ENCODE results near the gene OOSP3.

Gene OOSP3

GRCh38 chr11:59839615-59840014, 39.0 kb upstream of the OOSP3 start:
- Histone ChIP-seq H3K27ac (ENCODE audit: low read depth, low read length, poor library complexity, severe bottlenecking) (no peak overlapping the region), H3K4me3 (ENCODE audit: low read depth, low read length, poor library complexity, severe bottlenecking) (no peak overlapping the region), H3K9ac (ENCODE audit: low read length) (no peak overlapping the region), H3K79me2 (ENCODE audit: insufficient read depth, low read length) (no peaks in the 10 kb centered on the region), H3K4me1 (ENCODE audit: insufficient read depth, low read length, severe bottlenecking) (no peaks in the 10 kb centered on the region), H3K4me2 (ENCODE audit: low read length) (no peak overlapping the region), H3K27me3 (ENCODE audit: insufficient read depth, low read length) (no peaks in the 10 kb centered on the region), H2AFZ (ENCODE audit: low read length) (no peak overlapping the region), H3F3A (ENCODE audit: insufficient read depth, low read length) (no peaks in the 10 kb centered on the region), H3K9me3 (ENCODE audit: low read length) (no peaks in the 10 kb centered on the region), H3K9me2 (ENCODE audit: low read depth, low read length) (no peaks in the 10 kb centered on the region), H3K36me3 (ENCODE audit: insufficient read depth, low read length) (no peaks in the 10 kb centered on the region), H4K20me1 (ENCODE audit: insufficient read depth, low read length) (no peaks in the 10 kb centered on the region)
- TF ChIP-seq CTCF (IDR thresholded peaks at IDR 0.05; ENCODE audit: low read length): no peak
- no peak for TF ChIP-seq EZH2 (IDR thresholded peaks at IDR 0.05; ENCODE audit: borderline replicate concordance, low read length)

DNA sequence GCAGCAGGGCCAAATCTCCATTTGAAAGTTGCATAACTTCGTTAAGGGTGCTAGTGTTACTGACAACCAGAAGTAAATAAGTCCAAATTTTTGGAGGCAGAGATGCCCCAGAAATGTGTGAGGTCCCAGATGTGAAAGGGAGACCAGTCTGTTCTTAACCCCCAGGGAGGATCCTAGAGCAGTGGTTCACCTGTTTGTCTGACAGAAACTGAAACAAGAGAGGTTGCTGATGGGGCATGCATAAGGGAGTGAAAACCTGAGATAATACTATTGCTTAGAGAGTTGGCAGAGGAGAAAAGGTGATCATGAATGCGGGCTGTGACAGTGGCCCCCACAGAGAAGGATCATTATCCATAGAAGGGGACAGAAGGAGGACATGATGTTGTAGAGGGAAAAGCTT, 37.1 kb upstream of the OOSP3 start:
- Histone ChIP-seq H3K27ac (ENCODE audit: low read depth, low read length, poor library complexity, severe bottlenecking) (no peak overlapping the region), H3K9ac (ENCODE audit: low read length) (no peak overlapping the region), H3K9me2 (ENCODE audit: low read depth, low read length) (no peaks in the 10 kb centered on the region), H4K20me1 (ENCODE audit: insufficient read depth, low read length) (no peaks in the 10 kb centered on the region), H3F3A (ENCODE audit: insufficient read depth, low read length) (no peaks in the 10 kb centered on the region), H3K4me1 (ENCODE audit: insufficient read depth, low read length, severe bottlenecking) (no peaks in the 10 kb centered on the region), H3K36me3 (ENCODE audit: insufficient read depth, low read length) (no peaks in the 10 kb centered on the region), H2AFZ (ENCODE audit: low read length) (no peak overlapping the region), H3K4me2 (ENCODE audit: low read length) (no peak overlapping the region), H3K4me3 (ENCODE audit: low read depth, low read length, poor library complexity, severe bottlenecking) (no peak overlapping the region), H3K9me3 (ENCODE audit: low read length) (no peaks in the 10 kb centered on the region), H3K27me3 (ENCODE audit: insufficient read depth, low read length) (no peaks in the 10 kb centered on the region), H3K79me2 (ENCODE audit: insufficient read depth, low read length) (no peaks in the 10 kb centered on the region)
- no peak for TF ChIP-seq EZH2 (IDR thresholded peaks at IDR 0.05; ENCODE audit: borderline replicate concordance, low read length)
- TF ChIP-seq CTCF (IDR thresholded peaks at IDR 0.05; ENCODE audit: low read length): no peak

DNA sequence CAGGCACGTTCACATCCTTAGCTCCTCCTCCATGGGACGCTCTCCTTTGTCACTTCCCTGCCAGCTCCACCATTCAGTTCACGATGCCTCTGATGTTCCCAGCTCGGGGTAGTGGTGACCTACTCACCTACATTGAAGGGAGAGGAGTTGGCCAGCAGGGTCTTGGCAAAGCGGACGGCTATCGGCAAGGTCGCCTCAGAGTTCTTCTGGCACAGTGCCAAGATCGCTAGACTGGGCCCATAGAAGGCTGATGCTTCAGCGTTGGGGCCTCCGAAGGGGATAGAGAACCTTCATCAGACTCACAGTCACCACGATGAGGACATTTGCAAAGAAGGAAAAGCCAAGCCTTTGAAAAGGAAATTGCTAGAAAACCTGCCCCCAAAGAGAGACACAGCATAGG, 36.3 kb upstream of the OOSP3 start:
- Histone ChIP-seq H4K20me1 (ENCODE audit: insufficient read depth, low read length) (no peaks in the 10 kb centered on the region), H3K36me3 (ENCODE audit: insufficient read depth, low read length) (no peaks in the 10 kb centered on the region), H3K9me2 (ENCODE audit: low read depth, low read length) (no peaks in the 10 kb centered on the region), H3K4me3 (ENCODE audit: low read depth, low read length, poor library complexity, severe bottlenecking) (no peak overlapping the region), H3K27ac (ENCODE audit: low read depth, low read length, poor library complexity, severe bottlenecking) (no peak overlapping the region), H3F3A (ENCODE audit: insufficient read depth, low read length) (no peaks in the 10 kb centered on the region), H3K9me3 (ENCODE audit: low read length) (no peaks in the 10 kb centered on the region), H3K4me2 (ENCODE audit: low read length) (no peak overlapping the region), H3K4me1 (ENCODE audit: insufficient read depth, low read length, severe bottlenecking) (no peaks in the 10 kb centered on the region), H3K9ac (ENCODE audit: low read length) (no peak overlapping the region), H3K79me2 (ENCODE audit: insufficient read depth, low read length) (no peaks in the 10 kb centered on the region), H3K27me3 (ENCODE audit: insufficient read depth, low read length) (no peaks in the 10 kb centered on the region), H2AFZ (ENCODE audit: low read length) (no peak overlapping the region)
- no peak for TF ChIP-seq CTCF (IDR thresholded peaks at IDR 0.05; ENCODE audit: low read length)
- no peak for TF ChIP-seq EZH2 (IDR thresholded peaks at IDR 0.05; ENCODE audit: borderline replicate concordance, low read length)

Data from OCI-LY1 (cell line).